ENCODE measurements around the gene MED22. TPM values are rescaled to one million over a fixed set of nuclear protein-coding genes. Genes with fewer than 3 reads are reported as not detected.

Gene MED22
- total RNA-seq, 1 donor from 2014 or later: 49.2 TPM

DNA sequence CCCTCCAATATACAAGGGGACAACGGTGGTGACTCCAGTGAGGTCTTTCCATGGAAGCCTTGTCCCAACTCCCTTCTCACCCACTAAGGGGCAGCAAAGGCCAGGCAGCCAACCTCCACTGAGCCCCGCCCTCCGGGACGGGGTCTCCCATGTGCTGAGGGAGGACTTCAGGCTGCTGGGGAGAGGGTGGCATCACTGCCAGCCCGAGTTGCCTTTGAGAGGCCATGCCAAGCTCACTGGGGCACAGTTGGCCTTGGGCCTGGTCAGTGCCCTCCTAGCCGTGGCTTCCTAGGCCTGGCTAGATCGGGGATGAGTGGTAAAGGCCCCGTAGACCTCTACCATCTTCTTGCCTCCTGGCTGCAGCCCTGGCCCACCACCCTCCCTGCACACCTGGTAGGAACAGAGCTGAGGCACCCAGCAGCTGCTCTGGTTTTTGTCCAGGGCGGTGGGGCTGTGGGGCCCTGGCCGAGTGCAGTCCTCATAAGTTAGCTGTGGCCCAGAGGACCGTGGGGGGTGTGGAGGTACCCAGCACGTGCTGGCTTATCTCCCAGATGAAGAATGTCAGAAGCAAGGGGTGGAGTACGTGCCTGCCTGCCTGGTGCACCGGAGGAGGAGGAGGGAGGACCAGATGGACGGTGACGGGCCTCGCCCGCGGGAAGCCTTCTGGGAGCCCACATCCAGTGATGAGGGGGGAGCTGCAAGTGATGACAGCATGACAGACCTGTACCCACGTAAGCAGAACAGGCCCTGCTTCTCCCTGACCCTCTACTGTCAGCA is 11.7 kb upstream of the MED22 start:
- no peaks in the 10 kb centered on the region for H3K9me3 Mint-ChIP-seq (ENCODE audit: low read depth)
- peaks cover 9% of the 10 kb centered on the region for H3K4me1 Mint-ChIP-seq (ENCODE audit: low read depth)
- peaks cover 17% of the 10 kb centered on the region for H3K36me3 Mint-ChIP-seq (ENCODE audit: insufficient read depth)
- TF ChIP-seq, protein P1, sequence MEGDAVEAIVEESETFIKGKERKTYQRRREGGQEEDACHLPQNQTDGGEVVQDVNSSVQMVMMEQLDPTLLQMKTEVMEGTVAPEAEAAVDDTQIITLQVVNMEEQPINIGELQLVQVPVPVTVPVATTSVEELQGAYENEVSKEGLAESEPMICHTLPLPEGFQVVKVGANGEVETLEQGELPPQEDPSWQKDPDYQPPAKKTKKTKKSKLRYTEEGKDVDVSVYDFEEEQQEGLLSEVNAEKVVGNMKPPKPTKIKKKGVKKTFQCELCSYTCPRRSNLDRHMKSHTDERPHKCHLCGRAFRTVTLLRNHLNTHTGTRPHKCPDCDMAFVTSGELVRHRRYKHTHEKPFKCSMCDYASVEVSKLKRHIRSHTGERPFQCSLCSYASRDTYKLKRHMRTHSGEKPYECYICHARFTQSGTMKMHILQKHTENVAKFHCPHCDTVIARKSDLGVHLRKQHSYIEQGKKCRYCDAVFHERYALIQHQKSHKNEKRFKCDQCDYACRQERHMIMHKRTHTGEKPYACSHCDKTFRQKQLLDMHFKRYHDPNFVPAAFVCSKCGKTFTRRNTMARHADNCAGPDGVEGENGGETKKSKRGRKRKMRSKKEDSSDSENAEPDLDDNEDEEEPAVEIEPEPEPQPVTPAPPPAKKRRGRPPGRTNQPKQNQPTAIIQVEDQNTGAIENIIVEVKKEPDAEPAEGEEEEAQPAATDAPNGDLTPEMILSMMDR (IDR thresholded peaks at IDR 0.05; ENCODE audit: unreplicated experiment): peak; percentile 44
- no peak overlapping the region for H3K27ac Mint-ChIP-seq
- H3K4me3 Mint-ChIP-seq (ENCODE audit: low read depth): peak overlapping the region; percentile 21
- no peak for DNase-seq (ENCODE audit: low spot score, unreplicated experiment)
- no peaks in the 10 kb centered on the region for H3K27me3 Mint-ChIP-seq

DNA sequence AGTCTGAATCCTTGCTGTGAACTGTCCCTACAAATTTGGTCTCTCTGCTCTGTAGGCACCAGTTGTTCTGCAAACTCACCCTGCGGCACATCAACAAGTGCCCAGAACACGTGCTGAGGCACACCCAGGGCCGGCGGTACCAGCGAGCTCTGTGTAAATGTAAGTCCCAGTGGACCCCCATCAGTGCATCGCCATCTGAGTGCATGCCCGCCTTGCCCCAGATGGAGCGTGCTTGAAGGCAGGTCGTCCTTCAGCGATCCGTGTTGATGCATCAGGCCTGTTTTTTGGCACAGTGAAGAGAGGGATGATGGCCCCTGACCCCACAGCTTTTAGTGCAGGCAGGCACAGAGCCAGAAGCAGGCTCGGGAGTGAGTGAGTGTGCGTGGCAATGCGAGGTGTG is 9.7 kb upstream of the MED22 start:
- H3K27me3 Mint-ChIP-seq: no peaks in the 10 kb centered on the region
- TF ChIP-seq, protein P1 (IDR thresholded peaks at IDR 0.05; ENCODE audit: unreplicated experiment): no peak
- H3K4me3 Mint-ChIP-seq (ENCODE audit: low read depth): peak overlapping the region; percentile 74
- no peak for DNase-seq (ENCODE audit: low spot score, unreplicated experiment)
- H3K4me1 Mint-ChIP-seq (ENCODE audit: low read depth): peaks cover 8% of the 10 kb centered on the region
- H3K36me3 Mint-ChIP-seq (ENCODE audit: insufficient read depth): peaks cover 11% of the 10 kb centered on the region
- no peak overlapping the region for H3K27ac Mint-ChIP-seq
- H3K9me3 Mint-ChIP-seq (ENCODE audit: low read depth): no peaks in the 10 kb centered on the region

DNA sequence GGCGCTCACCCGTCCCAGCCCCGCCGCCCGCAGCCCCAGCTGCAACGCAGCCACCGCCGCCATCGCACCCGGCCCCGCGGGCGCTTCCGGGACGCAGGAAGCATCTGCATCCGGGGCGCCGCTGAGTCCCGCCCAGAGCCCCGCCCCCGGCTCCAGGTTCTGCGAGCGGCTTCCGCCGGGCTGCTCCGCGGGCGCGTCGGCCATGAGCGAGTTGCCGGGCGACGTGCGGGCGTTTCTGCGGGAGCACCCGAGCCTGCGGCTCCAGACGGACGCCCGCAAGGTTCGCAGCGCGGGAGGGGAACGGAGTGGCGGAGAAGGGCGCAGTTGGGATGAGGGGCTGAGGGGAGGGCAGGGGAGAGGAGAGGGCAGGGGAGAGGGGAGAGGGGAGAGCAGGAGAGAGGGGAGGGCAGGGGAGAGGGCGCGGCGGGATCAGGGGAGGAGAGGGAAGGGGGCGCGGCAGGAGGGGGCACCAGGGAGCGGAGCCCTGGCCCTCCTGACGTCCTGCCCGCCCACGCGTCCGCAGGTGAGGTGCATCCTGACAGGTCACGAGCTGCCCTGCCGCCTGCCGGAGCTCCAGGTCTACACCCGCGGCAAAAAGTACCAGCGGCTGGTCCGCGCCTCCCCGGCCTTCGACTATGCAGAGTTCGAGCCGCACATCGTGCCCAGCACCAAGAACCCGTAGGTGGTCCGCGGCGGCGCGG is 8.6 kb upstream of the MED22 start, which contains the start of the genes SURF1 and SURF2:
Gene SURF1, minus strand, starts transcription at position 97 of the 701 bp plus-strand sequence. Its CDS starts 34 bp downstream, at position 63.
Gene SURF2, plus strand, starts transcription at position 160 of the 701 bp plus-strand sequence. Its CDS starts 43 bp downstream, at position 203.
- TF ChIP-seq, protein P1 (IDR thresholded peaks at IDR 0.05; ENCODE audit: unreplicated experiment): peak; percentile 29
- peak; percentile 79 for DNase-seq (ENCODE audit: low spot score, unreplicated experiment)
- H3K4me1 Mint-ChIP-seq (ENCODE audit: low read depth): peaks cover 8% of the 10 kb centered on the region
- H3K4me3 Mint-ChIP-seq (ENCODE audit: low read depth): peak within 1 kb of the TSS; percentile 89
- H3K27me3 Mint-ChIP-seq: no peaks in the 10 kb centered on the region
- peak within 1 kb of the TSS; percentile 95 for H3K27ac Mint-ChIP-seq
- H3K9me3 Mint-ChIP-seq (ENCODE audit: low read depth): no peaks in the 10 kb centered on the region
- peaks cover 12% of the 10 kb centered on the region for H3K36me3 Mint-ChIP-seq (ENCODE audit: insufficient read depth)

DNA sequence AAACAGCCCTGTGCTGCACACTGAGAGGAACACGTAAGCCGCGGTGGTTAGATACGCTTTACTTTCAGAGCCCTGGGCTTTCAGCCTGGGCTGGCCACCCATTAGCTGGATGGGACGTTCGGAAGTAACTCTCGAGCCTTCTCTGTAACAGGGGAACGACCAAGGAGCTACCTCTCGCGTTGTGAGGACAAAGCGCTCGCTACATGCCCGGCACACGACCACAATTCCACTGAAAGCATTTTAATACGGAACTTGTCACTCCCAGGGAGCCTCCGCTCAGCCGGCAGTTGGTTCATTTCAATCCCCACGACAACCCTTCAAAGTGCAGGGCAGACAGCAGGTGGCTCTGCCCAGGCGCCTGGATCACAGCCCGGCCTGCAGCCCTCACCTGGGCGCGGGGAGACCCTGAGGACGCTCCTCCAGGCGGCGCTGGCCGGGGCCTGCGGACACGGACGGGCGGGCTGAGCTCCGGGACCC is 8.0 kb upstream of the MED22 start:
- Mint-ChIP-seq H3K27me3 (no peaks in the 10 kb centered on the region), H3K9me3 (ENCODE audit: low read depth) (no peaks in the 10 kb centered on the region), H3K4me3 (ENCODE audit: low read depth) (peak overlapping the region; percentile 89), H3K36me3 (ENCODE audit: insufficient read depth) (peaks cover 12% of the 10 kb centered on the region), H3K27ac (peak overlapping the region; percentile 95), H3K4me1 (ENCODE audit: low read depth) (peaks cover 8% of the 10 kb centered on the region)
- DNase-seq (ENCODE audit: low spot score, unreplicated experiment): no peak
- TF ChIP-seq, protein P1 (IDR thresholded peaks at IDR 0.05; ENCODE audit: unreplicated experiment): peak; percentile 9

DNA sequence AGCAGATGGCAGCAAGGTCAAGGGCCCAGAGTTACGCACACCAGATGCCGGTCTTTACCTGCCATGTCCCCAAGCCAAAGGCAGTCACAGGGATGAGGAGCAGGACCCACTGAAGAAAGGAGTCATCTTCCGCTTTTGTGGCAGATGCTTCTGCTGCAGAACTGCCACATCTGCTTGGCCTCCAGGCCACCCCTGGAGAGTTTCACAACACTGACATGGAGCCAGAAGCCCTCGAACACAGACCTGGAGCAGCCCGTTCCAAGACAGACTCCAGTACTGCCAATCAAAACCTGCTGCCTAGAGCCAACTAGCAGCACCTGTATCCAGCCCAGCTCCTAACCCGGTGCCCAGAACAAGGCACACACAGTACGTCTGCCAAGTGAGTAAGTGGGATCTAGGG is 6.8 kb upstream of the MED22 start:
- Mint-ChIP-seq H3K9me3 (ENCODE audit: low read depth) (no peaks in the 10 kb centered on the region), H3K4me3 (ENCODE audit: low read depth) (peak overlapping the region; percentile 89), H3K36me3 (ENCODE audit: insufficient read depth) (peaks cover 14% of the 10 kb centered on the region), H3K27ac (peak overlapping the region; percentile 56), H3K27me3 (no peaks in the 10 kb centered on the region), H3K4me1 (ENCODE audit: low read depth) (peaks cover 10% of the 10 kb centered on the region)
- TF ChIP-seq, protein P1 (IDR thresholded peaks at IDR 0.05; ENCODE audit: unreplicated experiment): no peak
- no peak for DNase-seq (ENCODE audit: low spot score, unreplicated experiment)

Measured in progenitor cell of endocrine pancreas (in vitro differentiated cells).